ENCODE measurements around the gene MAP1LC3B.

Gene MAP1LC3B

GRCh38 chr16:87441886-87442580, 49.9 kb downstream of the MAP1LC3B start:
- no peak overlapping the region for H3K4me3 ChIP-seq (ENCODE audit: low read depth, low read length)
- TF ChIP-seq CTCF (IDR thresholded peaks at IDR 0.05; ENCODE audit: borderline replicate concordance, insufficient read depth, low read depth, low read length) = no peak

GRCh38 chr16:87442581-87442966, 50.4 kb downstream of the MAP1LC3B start:
- H3K4me3 ChIP-seq (ENCODE audit: low read depth, low read length) = no peak overlapping the region
- no peak for TF ChIP-seq CTCF (IDR thresholded peaks at IDR 0.05; ENCODE audit: borderline replicate concordance, insufficient read depth, low read depth, low read length)

DNA sequence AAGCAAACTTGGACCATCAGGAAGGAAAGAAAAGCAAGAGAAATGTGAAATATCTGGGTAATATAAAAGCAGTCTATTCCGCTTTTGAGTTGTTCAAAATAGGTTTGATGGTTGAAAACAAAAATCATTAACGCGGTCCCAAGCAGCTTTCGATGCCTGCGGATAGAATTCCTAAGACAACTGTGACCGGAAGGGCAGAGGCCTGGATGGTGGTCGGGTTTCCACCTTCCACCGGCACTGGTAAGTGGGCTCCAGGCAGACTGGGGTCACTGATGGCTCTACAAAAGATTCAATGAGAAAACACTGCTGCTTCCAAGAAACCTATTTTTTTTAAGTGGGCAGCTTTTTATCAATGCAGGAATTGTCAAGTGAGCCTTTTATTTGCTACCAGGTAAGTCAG, 50.9 kb downstream of the MAP1LC3B start:
- no peak overlapping the region for H3K4me3 ChIP-seq (ENCODE audit: low read depth, low read length)
- TF ChIP-seq CTCF (IDR thresholded peaks at IDR 0.05; ENCODE audit: borderline replicate concordance, insufficient read depth, low read depth, low read length) = no peak

- H3K4me3 ChIP-seq (ENCODE audit: low read depth, low read length) = no peak overlapping the region
- TF ChIP-seq CTCF (IDR thresholded peaks at IDR 0.05; ENCODE audit: borderline replicate concordance, insufficient read depth, low read depth, low read length) = no peak
Observed at GRCh38 chr16:87443964-87444363, 51.8 kb downstream of the MAP1LC3B start.

DNA sequence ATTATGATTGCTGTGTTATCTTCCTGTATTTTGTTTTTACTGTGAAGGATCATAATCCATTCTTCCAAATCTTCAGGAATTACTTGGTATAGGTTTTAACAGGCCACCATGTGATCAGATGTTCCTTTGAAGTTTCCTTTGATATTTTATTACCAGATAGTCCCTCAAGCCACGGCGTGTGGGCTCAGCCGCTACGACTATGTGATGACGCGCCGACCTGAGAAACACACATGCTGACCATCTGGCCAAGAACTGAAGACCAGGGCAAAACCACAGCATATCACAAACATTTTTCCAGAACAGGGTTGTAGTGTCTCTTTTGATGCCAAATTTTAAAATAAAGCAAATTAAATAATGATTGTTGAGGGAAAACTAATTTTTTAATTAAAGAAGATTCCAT, 53.4 kb downstream of the MAP1LC3B start:
- TF ChIP-seq CTCF (IDR thresholded peaks at IDR 0.05; ENCODE audit: borderline replicate concordance, insufficient read depth, low read depth, low read length) = no peak
- no peak overlapping the region for H3K4me3 ChIP-seq (ENCODE audit: low read depth, low read length)

- TF ChIP-seq CTCF (IDR thresholded peaks at IDR 0.05; ENCODE audit: borderline replicate concordance, insufficient read depth, low read depth, low read length) = no peak
- H3K4me3 ChIP-seq (ENCODE audit: low read depth, low read length) = no peak overlapping the region
Observed at GRCh38 chr16:87446479-87446878, 54.3 kb downstream of the MAP1LC3B start.

DNA sequence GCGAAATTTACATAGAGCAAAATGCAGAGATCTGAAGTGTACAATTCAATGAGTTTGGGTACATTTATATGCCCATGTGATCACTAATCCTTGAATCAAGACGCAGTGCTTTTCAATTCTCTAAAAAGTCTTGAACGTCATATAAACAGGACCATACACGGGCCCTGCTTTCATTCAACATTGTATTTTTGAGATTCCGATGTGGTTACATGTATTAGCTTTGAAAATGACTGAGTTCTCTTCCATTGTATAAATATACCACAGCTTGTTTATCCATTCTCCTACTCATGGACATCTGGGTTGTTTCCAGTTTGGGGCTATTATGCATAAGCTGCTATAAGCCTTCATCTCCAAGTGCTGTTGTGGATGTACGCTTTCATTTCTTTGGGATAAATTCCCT, 55.2 kb downstream of the MAP1LC3B start:
- no peak for TF ChIP-seq CTCF (IDR thresholded peaks at IDR 0.05; ENCODE audit: borderline replicate concordance, insufficient read depth, low read depth, low read length)

More for the DNA sequence above, 55.2 kb downstream of the MAP1LC3B start:
- H3K4me3 ChIP-seq (ENCODE audit: low read depth, low read length) = no peak overlapping the region
